ENCODE data around the gene ENTPD5. TPM values are rescaled to one million over a fixed set of nuclear protein-coding genes. Genes with fewer than 3 reads are reported as not detected.
"Not testable (repeated sequence)": the region's sequence is repeated elsewhere in the genome, so short reads cannot be mapped to it uniquely, and the experiment has no call there.

The ENTPD5 gene
- total RNA-seq, 1 donor: 13.0 TPM

DNA sequence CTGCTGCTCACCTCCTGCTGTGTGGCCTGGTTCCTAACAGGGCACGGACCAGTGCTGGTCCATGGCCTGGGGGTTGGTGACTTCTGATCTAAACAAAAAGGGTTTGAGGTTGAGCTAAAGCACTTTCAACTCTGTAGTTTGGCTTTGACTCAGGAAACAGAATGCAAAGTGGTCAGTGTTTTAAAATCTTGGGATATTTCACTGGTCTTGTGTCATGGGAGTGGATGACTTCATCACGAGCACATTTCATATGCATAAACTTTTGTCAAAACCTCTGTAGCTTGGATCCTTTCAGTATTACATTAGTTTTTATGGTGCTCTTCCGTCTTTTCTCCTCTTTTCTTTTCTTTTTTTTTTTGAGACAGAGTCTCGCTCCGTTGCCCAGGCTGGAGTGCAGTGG lies 94.8 kb downstream of the ENTPD5 start:
- H3K4me3 ChIP-seq (ENCODE audit: low read depth, low read length): no peak overlapping the region
- TF ChIP-seq, protein P1, sequence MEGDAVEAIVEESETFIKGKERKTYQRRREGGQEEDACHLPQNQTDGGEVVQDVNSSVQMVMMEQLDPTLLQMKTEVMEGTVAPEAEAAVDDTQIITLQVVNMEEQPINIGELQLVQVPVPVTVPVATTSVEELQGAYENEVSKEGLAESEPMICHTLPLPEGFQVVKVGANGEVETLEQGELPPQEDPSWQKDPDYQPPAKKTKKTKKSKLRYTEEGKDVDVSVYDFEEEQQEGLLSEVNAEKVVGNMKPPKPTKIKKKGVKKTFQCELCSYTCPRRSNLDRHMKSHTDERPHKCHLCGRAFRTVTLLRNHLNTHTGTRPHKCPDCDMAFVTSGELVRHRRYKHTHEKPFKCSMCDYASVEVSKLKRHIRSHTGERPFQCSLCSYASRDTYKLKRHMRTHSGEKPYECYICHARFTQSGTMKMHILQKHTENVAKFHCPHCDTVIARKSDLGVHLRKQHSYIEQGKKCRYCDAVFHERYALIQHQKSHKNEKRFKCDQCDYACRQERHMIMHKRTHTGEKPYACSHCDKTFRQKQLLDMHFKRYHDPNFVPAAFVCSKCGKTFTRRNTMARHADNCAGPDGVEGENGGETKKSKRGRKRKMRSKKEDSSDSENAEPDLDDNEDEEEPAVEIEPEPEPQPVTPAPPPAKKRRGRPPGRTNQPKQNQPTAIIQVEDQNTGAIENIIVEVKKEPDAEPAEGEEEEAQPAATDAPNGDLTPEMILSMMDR (IDR thresholded peaks at IDR 0.05; ENCODE audit: insufficient read depth, low read depth, low read length): no peak
- DNase-seq (ENCODE audit: low read depth): peak; percentile 18

- DNase-seq (ENCODE audit: low read depth); H3K4me3 ChIP-seq (ENCODE audit: low read depth, low read length): not testable (repeated sequence)
These were observed 99.6 kb downstream of the ENTPD5 start for GRCh38 chr14:73919457-73919856.

- TF ChIP-seq, protein P1 (IDR thresholded peaks at IDR 0.05; ENCODE audit: insufficient read depth, low read depth, low read length): no peak
- no peak for DNase-seq (ENCODE audit: low read depth)
These were observed 102.8 kb downstream of the ENTPD5 start for GRCh38 chr14:73916324-73916723.

DNA sequence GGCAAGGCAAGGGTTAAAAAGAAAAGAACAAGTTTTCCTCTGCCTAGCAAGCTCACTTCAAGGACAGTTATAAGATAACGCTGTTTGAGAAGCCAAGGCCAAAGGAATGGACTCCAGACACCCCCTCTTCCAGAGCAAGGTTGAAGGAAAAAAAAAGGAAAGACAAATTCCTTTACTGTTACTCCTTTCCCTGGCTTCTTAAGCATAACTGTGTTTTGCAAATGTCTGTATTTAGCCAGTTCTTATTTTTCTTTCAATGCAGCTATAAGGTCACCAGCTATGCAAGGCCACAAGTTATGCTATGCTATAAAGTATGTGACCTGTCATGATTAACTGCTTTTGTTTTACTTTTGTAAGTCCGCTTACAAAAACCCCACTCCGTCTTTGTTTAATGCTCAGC lies 105.8 kb downstream of the ENTPD5 start:
- DNase-seq (ENCODE audit: low read depth): peak; percentile 49
- H3K4me3 ChIP-seq (ENCODE audit: low read depth, low read length): no peak overlapping the region
- TF ChIP-seq, protein P1 (IDR thresholded peaks at IDR 0.05; ENCODE audit: insufficient read depth, low read depth, low read length): no peak

More at GRCh38 chr14:73916324-73916723, 102.8 kb downstream of the ENTPD5 start:
- H3K4me3 ChIP-seq (ENCODE audit: low read depth, low read length): no peak overlapping the region

- H3K4me3 ChIP-seq (ENCODE audit: low read depth, low read length): no peak overlapping the region
- TF ChIP-seq, protein P1 (IDR thresholded peaks at IDR 0.05; ENCODE audit: insufficient read depth, low read depth, low read length): no peak
- no peak for DNase-seq (ENCODE audit: low read depth)
These were observed 109.4 kb downstream of the ENTPD5 start for GRCh38 chr14:73909681-73910080.

Small RNAs within 50 kb of the gene (small RNA-seq; reads per million reads assigned to genes)
- not detected for gene AC005480.2

Other genes with a start within 250 kb of the ENTPD5 start
- gene PTGR2, start 167.5 kb downstream of the ENTPD5 start, total RNA-seq: 4.8 and 5.6 TPM in 2 replicates
- 80.5 and 102 TPM in 2 replicates for gene ZNF410, start 132.4 kb downstream of the ENTPD5 start, total RNA-seq
- gene FAM161B, start 69.2 kb downstream of the ENTPD5 start, total RNA-seq: 3.2 and 5.2 TPM in 2 replicates
- 16.4 and 20.3 TPM in 2 replicates for gene COQ6, start 69.0 kb downstream of the ENTPD5 start, total RNA-seq
- gene BBOF1, start 61 bp upstream of the ENTPD5 start, total RNA-seq: 8.2 and 11.9 TPM in 2 replicates
- gene ALDH6A1, start 65.2 kb upstream of the ENTPD5 start, total RNA-seq: 10.6 and 16.0 TPM in 2 replicates
- gene LIN52, start 65.7 kb upstream of the ENTPD5 start, total RNA-seq: 10.0 and 11.2 TPM in 2 replicates
- gene VSX2, start 220.2 kb upstream of the ENTPD5 start, total RNA-seq: not detected in 2 replicates

Measured in fibroblast of villous mesenchyme (primary cell).